HG03139 (cell line): ENCODE data around the gene ITGA4.

Source experiments
- ATAC-seq: cut with Tn5 transposase; IDR thresholded peaks from one replicate; pipeline ENCODE4 v1.9.1; 2021; ENCODE audit not compliant: unreplicated experiment

ITGA4 gene

DNA sequence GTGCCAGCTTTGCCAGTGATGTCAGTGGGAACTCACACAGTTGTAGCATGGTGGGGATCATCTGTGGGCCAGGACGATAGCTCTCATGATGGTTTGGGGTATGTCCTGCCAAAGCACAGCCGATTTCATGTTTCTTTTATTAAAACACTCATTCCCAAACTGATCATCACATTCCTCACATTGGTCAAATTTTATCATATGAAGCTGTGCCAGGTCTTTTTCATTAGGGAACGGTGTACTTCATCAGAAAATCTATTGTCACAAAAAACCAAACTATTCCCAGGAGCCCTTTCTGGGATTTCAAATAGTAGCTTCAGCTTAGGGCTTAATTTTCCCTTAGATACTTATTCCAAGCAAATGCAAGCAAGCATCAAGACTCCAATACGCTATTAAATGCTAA lies 42.0 kb downstream of the ITGA4 start:
- no peak for ATAC-seq

DNA sequence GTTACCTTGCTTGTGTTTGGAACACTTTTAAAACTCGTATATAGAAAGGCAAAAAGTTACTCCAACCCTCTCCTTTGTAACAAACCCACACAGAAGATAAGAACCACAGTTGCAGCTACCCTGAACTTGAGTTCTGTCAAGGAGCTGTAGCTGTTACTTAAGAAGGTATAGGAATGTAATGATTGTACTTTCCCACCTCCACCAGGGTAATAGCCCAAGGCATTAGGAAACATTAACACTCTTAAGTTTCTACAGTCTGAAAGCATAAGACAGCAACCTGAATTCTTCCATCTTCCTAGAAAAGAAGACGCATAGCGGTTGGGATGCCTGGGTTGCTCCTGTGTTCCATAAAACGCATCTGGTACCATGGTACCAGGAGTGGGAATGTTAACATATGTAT lies 43.0 kb downstream of the ITGA4 start:
- ATAC-seq = no peak

GRCh38 chr2:181515719-181516118 lies 58.5 kb downstream of the ITGA4 start:
- no peak for ATAC-seq

DNA sequence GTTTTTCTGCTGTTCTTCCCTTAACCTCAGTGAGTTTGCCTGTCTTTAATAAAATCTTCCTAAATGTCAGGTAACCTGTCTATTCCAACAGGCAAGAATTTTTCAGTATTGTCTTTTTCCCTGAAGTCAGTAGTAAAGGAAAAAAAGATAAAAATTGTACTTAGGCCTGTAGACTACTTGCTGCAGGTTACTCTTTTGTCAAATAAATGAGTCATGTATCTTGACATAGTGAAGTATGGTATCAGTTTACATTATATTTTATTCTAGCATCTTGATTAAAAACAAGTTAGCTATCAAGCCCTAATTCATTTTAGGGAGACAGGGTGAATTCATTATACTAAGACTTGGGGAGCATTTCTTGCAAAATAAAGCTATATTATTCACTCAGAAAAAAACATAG lies 59.8 kb downstream of the ITGA4 start:
- no peak for ATAC-seq

- ATAC-seq = no peak
Observed at GRCh38 chr2:181517685-181518301, 60.6 kb downstream of the ITGA4 start.

- ATAC-seq = no peak
Observed at GRCh38 chr2:181520253-181520652, 63.1 kb downstream of the ITGA4 start.

GRCh38 chr2:181523756-181524155 lies 66.6 kb downstream of the ITGA4 start:
- ATAC-seq = no peak

GRCh38 chr2:181526014-181526413 lies 68.8 kb downstream of the ITGA4 start:
- no peak for ATAC-seq

GRCh38 chr2:181527058-181527457 lies 69.9 kb downstream of the ITGA4 start:
- no peak for ATAC-seq

- ATAC-seq = no peak
Observed at GRCh38 chr2:181528441-181528840, 71.3 kb downstream of the ITGA4 start.

DNA sequence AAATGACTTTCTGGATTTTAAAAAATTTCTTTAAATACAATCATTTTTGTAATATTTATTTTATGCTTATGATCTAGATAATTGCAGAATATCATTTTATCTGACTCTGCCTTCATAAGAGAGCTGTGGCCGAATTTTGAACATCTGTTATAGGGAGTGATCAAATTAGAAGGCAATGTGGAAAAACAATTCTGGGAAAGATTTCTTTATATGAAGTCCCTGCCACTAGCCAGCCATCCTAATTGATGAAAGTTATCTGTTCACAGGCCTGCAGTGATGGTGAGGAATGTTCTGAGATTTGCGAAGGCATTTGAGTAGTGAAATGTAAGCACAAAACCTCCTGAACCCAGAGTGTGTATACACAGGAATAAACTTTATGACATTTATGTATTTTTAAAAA lies 79.5 kb downstream of the ITGA4 start:
- no peak for ATAC-seq

GRCh38 chr2:181540421-181540820 lies 83.2 kb downstream of the ITGA4 start:
- no peak for ATAC-seq

GRCh38 chr2:181542170-181542569 lies 85.0 kb downstream of the ITGA4 start:
- ATAC-seq = no peak

GRCh38 chr2:181546086-181546485 lies 88.9 kb downstream of the ITGA4 start:
- ATAC-seq = no peak

GRCh38 chr2:181552808-181553207 lies 95.6 kb downstream of the ITGA4 start:
- ATAC-seq = no peak

DNA sequence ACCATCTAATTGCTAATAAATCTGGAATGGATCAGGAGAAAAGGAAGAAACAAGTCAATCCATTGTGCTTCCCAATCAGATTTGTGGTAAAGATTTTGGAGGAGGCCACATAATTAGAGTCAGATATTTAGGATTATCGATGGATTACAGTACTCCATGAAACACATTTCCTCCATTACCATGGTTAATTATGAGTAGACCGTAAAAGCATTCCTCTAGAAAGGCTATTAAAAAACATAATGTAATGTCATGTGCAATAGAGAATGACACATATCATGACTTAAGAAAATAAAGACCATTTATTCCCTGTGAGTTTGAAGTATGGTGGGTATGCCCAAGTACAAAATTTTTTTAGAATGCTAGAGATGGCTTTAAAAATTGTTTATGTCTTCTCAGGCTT lies 96.1 kb downstream of the ITGA4 start:
- no peak for ATAC-seq

- ATAC-seq = no peak
Observed at GRCh38 chr2:181554061-181554830, 97.1 kb downstream of the ITGA4 start.

DNA sequence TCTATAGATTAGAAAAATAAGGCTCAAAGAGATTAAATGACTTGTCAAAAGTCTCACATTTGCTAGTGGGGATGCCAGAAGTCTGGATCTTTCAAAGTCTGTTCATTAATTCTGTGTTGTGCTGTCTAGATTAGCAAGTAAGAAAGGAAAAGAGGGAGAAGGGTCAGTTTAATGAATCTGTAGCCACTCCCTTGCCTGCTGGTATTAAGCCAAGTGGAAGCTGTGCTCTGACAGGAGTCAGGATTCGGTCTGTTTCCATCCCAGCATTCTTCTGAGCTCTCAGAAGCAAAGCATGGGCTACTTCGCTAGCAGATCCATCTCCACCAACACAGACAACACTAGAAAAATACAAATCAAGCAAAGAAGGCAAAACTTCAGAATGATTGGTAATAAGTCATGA lies 101.2 kb downstream of the ITGA4 start:
- ATAC-seq = no peak

GRCh38 chr2:181563101-181563692 lies 106.0 kb downstream of the ITGA4 start:
- no peak for ATAC-seq

GRCh38 chr2:181566334-181567032 lies 109.3 kb downstream of the ITGA4 start:
- no peak for ATAC-seq

- no peak for ATAC-seq
Observed at GRCh38 chr2:181570059-181570458, 112.9 kb downstream of the ITGA4 start.
